Omental fat pad (tissue), 4 donors: Measurements from ENCODE around the gene B4GALT7. TPM values are rescaled to one million over a fixed set of nuclear protein-coding genes. Genes with fewer than 3 reads are reported as not detected.

Source experiments
- ATAC-seq: fragments of 150-250 bp; one replicate; pipeline ENCODE4 v1.9.1; 2016; ENCODE audit warnings: mild to moderate bottlenecking, moderate library complexity; ENCODE audit not compliant: low FRiP score
- DNase-seq: peaks from one replicate; pipeline ENCODE4 v3.0.0-alpha.2; 2019; ENCODE audit warnings: low spot score
- CTCF ChIP-seq, 3 donors: fragments of 450-650 bp; IDR thresholded peaks; one replicate each; pipeline ENCODE4 v1.5.1; 2016 to 2017; ENCODE audit warnings: antibody characterized with exemption in 3 of 3, mild to moderate bottlenecking in 3 of 3, moderate library complexity in 2 of 3
- total RNA-seq, 4 donors: library from RNA; depleted of rRNA; stranded (reverse); fragments of >200 nt; gene quantifications; one replicate each; pipeline ENCODE4 v1.1.0, GENCODE V29; 2016

B4GALT7 gene
- total RNA-seq, 4 donors from 2014 or later, result 19.5 to 46.4 (median 25.8) TPM

GRCh38 chr5:177600508-177601018, 631 bp downstream of the B4GALT7 start:
- DNase-seq (no peak), ATAC-seq (peak; percentile 20)
- TF ChIP-seq CTCF (IDR thresholded peaks at IDR 0.05), result no peak

- no peak for ATAC-seq
- DNase-seq, result no peak
- TF ChIP-seq CTCF (IDR thresholded peaks at IDR 0.05), result no peak
Measured at GRCh38 chr5:177601126-177601525, 1.2 kb downstream of the B4GALT7 start.

GRCh38 chr5:177601577-177602457, 1.9 kb downstream of the B4GALT7 start:
- TF ChIP-seq CTCF (IDR thresholded peaks at IDR 0.05), result no peak
- DNase-seq (no peak), ATAC-seq (no peak)

- no peak for DNase-seq
Measured at GRCh38 chr5:177602458-177602830, 2.5 kb downstream of the B4GALT7 start.

GRCh38 chr5:177603631-177604030, 3.7 kb downstream of the B4GALT7 start:
- TF ChIP-seq CTCF (IDR thresholded peaks at IDR 0.05), result no peak
- DNase-seq, result no peak
- ATAC-seq, result no peak

More at GRCh38 chr5:177602458-177602830, 2.5 kb downstream of the B4GALT7 start:
- TF ChIP-seq CTCF (IDR thresholded peaks at IDR 0.05), result no peak
- no peak for ATAC-seq

GRCh38 chr5:177604116-177604521, 4.2 kb downstream of the B4GALT7 start:
- ATAC-seq, result no peak
- TF ChIP-seq CTCF (IDR thresholded peaks at IDR 0.05), result no peak
- no peak for DNase-seq

GRCh38 chr5:177604656-177605055, 4.7 kb downstream of the B4GALT7 start:
- ATAC-seq (no peak), DNase-seq (no peak)
- no peak for TF ChIP-seq CTCF (IDR thresholded peaks at IDR 0.05)
